HepG2 (cell line): Measurements from ENCODE around the gene KMT2B. TPM values are rescaled to one million over a fixed set of nuclear protein-coding genes. Genes with fewer than 3 reads are reported as not detected.

Experiments used
- ATAC-seq: fragments of 200-7000 bp; cut with Tn5 transposase; 3 replicates; pipeline ENCODE4 v1.9.1; 2020; ENCODE audit warnings: mild to moderate bottlenecking, moderate library complexity
- BruUV-seq: library from RNA; stranded (reverse); fragments of 400-500 nt; replicated peaks from 2 replicates; lab custom pipeline; 2021; lab: Mats Ljungman, UMichigan
- CTCF ChIA-PET: fragments of 300-600 bp; formaldehyde crosslinking; extraction: SDS; loops from one replicate; lab custom pipeline; 2021; ENCODE audit warnings: low total read pairs, inconsistent platforms, low intra/inter-chr PET ratio; lab: Yijun Ruan, JAX
- POLR2A ChIA-PET: fragments of 350-600 bp; sonication (Branson Sonifier 250); formaldehyde crosslinking; loops from one replicate; lab custom pipeline; 2020; ENCODE audit warnings: antibody characterized with exemption, inconsistent platforms; lab: Yijun Ruan, JAX
- DNase-seq: peaks from one replicate; pipeline ENCODE4 v3.0.0-alpha.2; 2015; ENCODE audit warnings: low spot score
- FAIRE-seq: peaks from 3 replicates; lab custom pipeline; 2011; peaks lifted over from hg19 to GRCh38; lab: Jason Lieb, UNC
- H2AFZ ChIP-seq: one replicate; pipeline ENCODE4 v1.6.1; 2011; ENCODE audit warnings: low read length, inconsistent platforms
- H3K27ac ChIP-seq: fragments of 300-600 bp; 3 replicates; pipeline ENCODE4 v1.8.0; 2011; ENCODE audit warnings: mixed run types, mild to moderate bottlenecking, mixed read lengths, low read length, inconsistent platforms; ENCODE audit not compliant: insufficient read depth; ENCODE audit errors: extremely low read length
- H3K27me3 ChIP-seq, 2 experiments: fragments of 200-600 bp in 1 of 2; 2 replicates in 1 of 2; 3 replicates in 1 of 2; pipeline versions ENCODE4 v1.6.0 to v1.8.0; 2011; ENCODE audit warnings: low read length in 2 of 2, mild to moderate bottlenecking in 2 of 2, moderate library complexity in 2 of 2, inconsistent platforms in 1 of 2; ENCODE audit not compliant: insufficient read depth in 2 of 2, control insufficient read depth in 1 of 2
- H3K36me3 ChIP-seq, 2 experiments: fragments of 200-600 bp in 1 of 2; replicated peaks in 1 of 2; 2 replicates in 1 of 2; 3 replicates in 1 of 2; pipeline versions ENCODE4 v1.5.1 to v1.8.0; 2011; ENCODE audit warnings: low read length in 2 of 2, inconsistent platforms in 1 of 2; ENCODE audit not compliant: insufficient read depth in 2 of 2, control insufficient read depth in 1 of 2
- H3K4me1 ChIP-seq: 2 replicates; pipeline ENCODE4 v1.5.1; 2012; ENCODE audit warnings: low read length, inconsistent platforms; ENCODE audit not compliant: insufficient read depth
- H3K4me2 ChIP-seq: 2 replicates; pipeline ENCODE4 v1.6.0; 2011; ENCODE audit warnings: low read depth, low read length, inconsistent platforms
- H3K4me3 ChIP-seq, 3 experiments: fragments of 200-600 bp in 1 of 3; sonication (generic), shearing (Covaris generic) in 1 of 3; replicated peaks in 1 of 3; 2 replicates each; pipeline ENCODE4 v1.5.1; 2011 to 2016; ENCODE audit warnings: low read length in 3 of 3, inconsistent platforms in 2 of 3, low read depth in 2 of 3, mild to moderate bottlenecking in 2 of 3, control low read depth in 1 of 3, mixed read lengths in 1 of 3; ENCODE audit not compliant: insufficient read depth in 1 of 3
- H3K79me2 ChIP-seq: one replicate; pipeline ENCODE4 v1.6.1; 2011; ENCODE audit warnings: low read length, inconsistent platforms; ENCODE audit not compliant: insufficient read depth
- H3K9ac ChIP-seq: 2 replicates; pipeline ENCODE4 v1.6.0; 2011; ENCODE audit warnings: mild to moderate bottlenecking, low read depth, low read length, inconsistent platforms; ENCODE audit not compliant: insufficient read depth
- H3K9me3 ChIP-seq: 2 replicates; pipeline ENCODE4 v1.5.1; 2012; ENCODE audit warnings: mild to moderate bottlenecking, low read length
- H4K20me1 ChIP-seq: 2 replicates; pipeline ENCODE4 v1.6.0; 2011; ENCODE audit warnings: inconsistent platforms, mild to moderate bottlenecking, low read length, moderate library complexity; ENCODE audit not compliant: insufficient read depth
- AGO2 ChIP-seq: fragments of 200-400 bp; formaldehyde crosslinking; optimal IDR thresholded peaks from 2 replicates; pipeline ENCODE3; 2017; ENCODE audit warnings: mild to moderate bottlenecking, low read depth, low read length, moderate library complexity
- HNRNPH1 ChIP-seq: fragments of 200-400 bp; formaldehyde crosslinking; optimal IDR thresholded peaks from 2 replicates; pipeline ENCODE3; 2017; ENCODE audit warnings: mild to moderate bottlenecking, low read depth, low read length
- KDM1A ChIP-seq: IDR thresholded peaks from 2 replicates; pipeline ENCODE4 v1.6.1; 2016; ENCODE audit warnings: missing compliant biosample characterization
- RARG ChIP-seq: sonication (generic); formaldehyde crosslinking; IDR thresholded peaks from 2 replicates; pipeline ENCODE4 v1.4.0; 2020; ENCODE audit warnings: low read depth, mild to moderate bottlenecking, missing genetic modification reagents
- RBFOX2 ChIP-seq: fragments of 200-400 bp; formaldehyde crosslinking; IDR thresholded peaks from 2 replicates; pipeline ENCODE4 v1.6.1; 2017; ENCODE audit warnings: low read depth, mild to moderate bottlenecking, low read length
- RNF219 ChIP-seq: sonication (generic); formaldehyde crosslinking; IDR thresholded peaks from 2 replicates; pipeline ENCODE4 v1.5.0; 2020; ENCODE audit warnings: mild to moderate bottlenecking, missing genetic modification reagents
- ZFAT ChIP-seq: sonication (generic); formaldehyde crosslinking; conservative IDR thresholded peaks from 2 replicates; pipeline ENCODE4 v1.8.1; 2023; ENCODE audit warnings: missing genetic modification reagents, inconsistent platforms
- ZNF615 ChIP-seq: sonication (generic); formaldehyde crosslinking; IDR thresholded peaks from 2 replicates; pipeline ENCODE4 v1.5.0; 2020; ENCODE audit warnings: mild to moderate bottlenecking, missing genetic modification reagents, borderline replicate concordance
- ZNF768 ChIP-seq: sonication (generic); formaldehyde crosslinking; IDR thresholded peaks from 2 replicates; pipeline ENCODE4 v1.4.0; 2020; ENCODE audit warnings: missing genetic modification reagents
- WGBS: methylation state at CpG from one replicate; pipeline ENCODE4 v1.1.6; 2017; ENCODE audit warnings: low lambda C conversion rate; 5-methylcytosine and 5-hydroxymethylcytosine counted together
- in situ Hi-C: cut with HindIII; loops from 2 replicates; pipeline ENCODE4 v1.10.0; 2017; ENCODE audit warnings: low pct_unique_long_range_greater_than_20kb; ENCODE audit not compliant: extremely low pct_ligation_motif_present
- intact Hi-C: fragments of 100-400 bp; cut with micrococcal nuclease; formaldehyde crosslinking; loops from one replicate; pipeline ENCODE4 v1.10.0; 2022; ENCODE audit not compliant: unreplicated experiment
- polyA plus RNA-seq, 8 experiments: library from polyadenylated mRNA; depleted of rRNA in 3 of 8; stranded (reverse) in 7 of 8; unstranded in 1 of 8; fragments of >200 nt; fragmentation: Illumina TruSeq in 4 of 8; extraction: Trizol in 4 of 8; gene quantifications; 2 replicates each; pipeline versions ENCODE4 v1.2.1 to v1.2.3, GENCODE V29; 2011 to 2016; ENCODE audit warnings: low read depth in 4 of 8, missing spikeins in 1 of 8, mixed read lengths in 1 of 8; ENCODE audit not compliant: insufficient read depth in 1 of 8
- total RNA-seq, 5 experiments: library from RNA; depleted of rRNA; stranded (reverse); fragments of >200 nt; fragmentation: Illumina TruSeq; extraction: Trizol; gene quantifications; 2 replicates each; pipeline ENCODE4 v1.2.3, GENCODE V29; 2016; ENCODE audit warnings: low read depth in 1 of 5
- TF ChIP-seq, protein P1 (sequence below): sonication (generic); formaldehyde crosslinking; IDR thresholded peaks from 2 replicates; pipeline ENCODE4 v1.5.0; 2020; ENCODE audit warnings: missing genetic modification reagents

The KMT2B gene
- total and polyA plus RNA-seq, 2 of the 13 experiments (the other 11 are each of a cell fraction or from before 2014, with no cell fraction given) = 6.2 to 16.9 TPM

DNA sequence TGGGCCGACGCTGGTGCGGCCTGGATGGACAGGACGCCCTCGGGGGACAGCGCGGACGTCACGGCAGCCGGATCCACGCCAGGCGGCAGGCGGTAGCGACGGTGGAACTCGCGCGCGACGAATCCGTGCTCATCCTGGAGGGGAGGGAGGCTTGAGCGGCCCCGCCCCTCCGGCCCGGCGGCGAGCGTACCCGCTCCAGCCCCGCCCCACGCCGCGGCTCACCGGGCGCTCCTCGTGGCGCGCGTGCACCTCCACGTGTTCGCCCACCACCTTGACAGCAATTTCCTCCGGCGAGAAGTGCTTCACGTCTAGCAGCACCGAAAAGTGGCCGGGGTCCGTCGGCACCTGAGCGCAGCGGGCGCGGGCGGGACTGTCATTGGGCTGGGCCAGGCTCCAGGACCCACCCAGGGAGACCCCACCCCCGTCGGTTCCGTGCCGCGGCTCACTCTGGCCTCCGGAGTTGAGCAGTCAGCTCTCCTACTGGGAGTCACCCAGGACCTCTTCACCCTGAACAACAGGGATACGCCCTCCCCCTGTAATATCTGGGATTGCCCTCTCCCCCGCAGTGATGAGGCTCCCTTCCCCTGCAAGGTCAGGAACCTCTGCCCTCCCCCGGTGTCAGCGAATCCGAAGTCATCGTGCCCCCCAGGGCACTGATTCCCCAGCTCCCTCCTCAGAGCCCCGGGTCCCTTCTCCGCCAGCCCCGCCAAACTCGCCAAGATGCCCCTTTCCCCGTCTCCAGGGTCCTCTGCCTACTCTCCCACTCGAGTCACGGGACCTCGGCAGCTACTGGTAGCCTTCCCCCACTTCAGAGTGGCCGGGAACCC, 38.0 kb downstream of the KMT2B start:
- in situ Hi-C loops = no loop called here
- ATAC-seq (no peak), DNase-seq (no peak)
- POLR2A ChIA-PET = interaction anchor here (1.3 kb wide), 1 partner anchor 16 kb away, joined by 5 read pairs; no protein-coding TSS in a partner anchor
- Histone ChIP-seq H3K9me3 (no peaks in the 10 kb centered on the region), H3K27ac (no peak overlapping the region), H4K20me1 (no peaks in the 10 kb centered on the region), H3K4me3 (no peak overlapping the region)
- intact Hi-C loops = no loop called here
- no peak for TF ChIP-seq RNF219 (CRISPR knock-in tag)
- TF ChIP-seq, protein P1, sequence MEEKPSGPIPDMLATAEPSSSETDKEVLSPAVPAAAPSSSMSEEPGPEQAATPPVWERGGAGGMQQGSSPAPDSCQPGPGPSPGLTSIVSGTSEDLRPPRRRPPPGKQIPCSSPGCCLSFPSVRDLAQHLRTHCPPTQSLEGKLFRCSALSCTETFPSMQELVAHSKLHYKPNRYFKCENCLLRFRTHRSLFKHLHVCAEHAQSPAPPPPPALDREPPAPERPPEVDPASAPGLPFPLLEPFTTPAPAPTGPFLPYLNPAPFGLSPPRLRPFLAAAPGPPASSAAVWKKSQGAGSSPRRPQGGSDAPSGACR = no peak
- no peak for TF ChIP-seq ZNF615
- 0 out of 2 replicates have a peak, but pooled peaks have one; percentile 47 for TF ChIP-seq RBFOX2
- peak; percentile 22 for TF ChIP-seq AGO2
- TF ChIP-seq ZNF768 = no peak
- TF ChIP-seq ZFAT (CRISPR knock-in tag) = no peak
- no peak for TF ChIP-seq RARG (CRISPR knock-in tag)
- TF ChIP-seq KDM1A (CRISPR knock-in tag) = no peak
- TF ChIP-seq HNRNPH1 = no peak
- TF ChIP-seq, all 625 proteins: peak for 2
- CTCF ChIA-PET = no interaction called here
- H3K79me2 ChIP-seq = peaks cover 6% of the 10 kb centered on the region
- H2AFZ ChIP-seq = no peak overlapping the region
- H3K4me2 ChIP-seq = no peak overlapping the region
- FAIRE-seq = no peak
- H3K9ac ChIP-seq = no peak overlapping the region
- BruUV-seq = no TSS peak
- peaks cover 3 to 24% of the 10 kb centered on the region in 2 experiments; a peak in 3 of 5 replicates for H3K36me3 ChIP-seq
- peaks cover 20% of the 10 kb centered on the region for H3K4me1 ChIP-seq
- WGBS = 97% methylated on average over 39 of the region's 74 CpGs
- H3K27me3 ChIP-seq = no peaks in the 10 kb centered on the region
